IPS-NIHi7 (cell line): ENCODE data around the gene DLX1.

Experiments
- DNase-seq: peaks from one replicate; pipeline ENCODE4 v3.0.0; 2012; ENCODE audit warnings: mixed read lengths; ENCODE audit errors: extremely low spot score

The DLX1 gene

GRCh38 chr2:172098287-172098649 lies 13.0 kb downstream of the DLX1 start:
- DNase-seq, result no peak

DNA sequence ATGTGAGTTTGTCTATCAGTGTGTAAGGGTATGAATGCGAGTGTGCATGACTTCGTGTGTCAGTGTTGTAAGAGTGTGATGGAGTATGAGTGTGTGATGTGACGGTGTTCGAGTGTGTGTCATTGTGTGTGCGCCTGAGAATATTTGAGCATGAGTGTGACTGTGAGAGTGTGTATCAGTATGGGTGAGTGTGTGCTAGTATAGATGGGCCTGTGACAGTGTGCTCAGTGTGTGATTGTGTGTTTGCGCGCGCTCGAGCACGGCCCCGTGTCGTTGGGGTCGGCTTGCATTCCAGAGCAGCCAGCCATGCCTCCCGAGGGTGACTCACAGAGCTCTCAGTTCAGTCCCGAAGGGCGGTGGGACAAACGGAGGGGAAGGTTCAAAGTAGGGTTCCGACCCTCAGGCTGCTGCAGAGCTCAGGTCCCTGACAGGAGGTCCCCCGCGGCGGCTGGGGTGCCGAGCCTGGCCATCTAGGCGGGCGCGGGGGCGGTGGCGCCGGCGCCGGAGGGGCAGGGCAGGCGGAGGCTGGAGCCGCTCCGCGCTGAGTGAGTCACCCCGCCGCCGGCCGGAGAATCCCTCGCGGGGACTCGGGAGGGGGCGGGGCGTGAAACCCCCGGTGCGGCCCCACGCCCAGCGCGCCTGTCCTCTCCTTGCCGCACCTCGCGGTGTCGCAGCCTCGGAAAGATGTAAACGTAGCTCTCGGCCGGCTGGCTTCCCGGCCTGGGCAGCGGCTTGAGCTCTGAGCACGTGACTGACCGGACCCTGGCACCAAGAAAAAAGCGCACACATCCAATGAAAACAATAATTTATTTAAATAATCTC lies 13.6 kb downstream of the DLX1 start:
- DNase-seq, result peak; percentile 30

GRCh38 chr2:172099472-172100079 lies 14.3 kb downstream of the DLX1 start:
- no peak for DNase-seq

DNA sequence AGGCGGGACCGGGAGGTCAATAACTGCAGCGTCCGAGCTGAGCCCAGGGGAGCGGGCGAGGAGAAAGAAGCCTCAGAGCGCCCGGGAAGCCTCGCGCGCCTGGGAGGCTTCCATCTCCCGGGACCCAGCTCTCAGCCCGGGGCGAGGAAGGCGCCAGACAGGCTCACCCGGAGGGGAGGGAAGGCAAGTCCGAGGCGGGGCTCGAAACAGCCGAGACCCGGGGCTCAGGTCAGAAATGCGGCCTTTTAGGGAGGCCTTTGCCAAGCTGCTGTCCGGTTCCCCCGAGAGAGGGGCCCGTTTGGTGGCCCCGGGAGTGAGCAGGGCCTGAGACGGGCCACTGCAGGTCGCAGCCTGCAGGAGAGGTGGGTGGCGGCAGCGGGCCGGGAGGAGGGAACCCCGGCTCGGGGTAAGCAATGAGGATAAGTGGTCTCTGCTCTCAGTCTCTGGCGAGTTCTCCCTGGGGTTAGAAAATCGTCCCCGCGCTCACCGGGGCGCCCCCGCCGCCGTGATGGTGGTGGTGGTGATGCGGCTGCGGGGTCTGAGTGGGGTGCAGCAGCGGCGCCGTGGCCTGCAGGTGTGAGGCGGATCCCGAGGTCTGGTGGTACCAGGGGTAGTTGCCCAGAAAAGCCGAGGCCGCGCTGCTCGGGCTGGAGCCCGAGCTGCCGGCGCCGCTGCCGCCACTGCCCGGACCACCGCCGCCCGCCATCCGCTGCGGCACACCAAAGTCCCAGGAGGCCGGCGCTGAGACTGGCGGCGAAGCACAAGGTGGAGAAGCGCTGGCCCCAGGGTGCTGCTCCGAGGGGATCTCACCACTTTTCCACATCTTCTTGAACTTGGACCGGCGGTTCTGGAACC lies 15.0 kb downstream of the DLX1 start:
- peak; percentile 13 for DNase-seq

DNA sequence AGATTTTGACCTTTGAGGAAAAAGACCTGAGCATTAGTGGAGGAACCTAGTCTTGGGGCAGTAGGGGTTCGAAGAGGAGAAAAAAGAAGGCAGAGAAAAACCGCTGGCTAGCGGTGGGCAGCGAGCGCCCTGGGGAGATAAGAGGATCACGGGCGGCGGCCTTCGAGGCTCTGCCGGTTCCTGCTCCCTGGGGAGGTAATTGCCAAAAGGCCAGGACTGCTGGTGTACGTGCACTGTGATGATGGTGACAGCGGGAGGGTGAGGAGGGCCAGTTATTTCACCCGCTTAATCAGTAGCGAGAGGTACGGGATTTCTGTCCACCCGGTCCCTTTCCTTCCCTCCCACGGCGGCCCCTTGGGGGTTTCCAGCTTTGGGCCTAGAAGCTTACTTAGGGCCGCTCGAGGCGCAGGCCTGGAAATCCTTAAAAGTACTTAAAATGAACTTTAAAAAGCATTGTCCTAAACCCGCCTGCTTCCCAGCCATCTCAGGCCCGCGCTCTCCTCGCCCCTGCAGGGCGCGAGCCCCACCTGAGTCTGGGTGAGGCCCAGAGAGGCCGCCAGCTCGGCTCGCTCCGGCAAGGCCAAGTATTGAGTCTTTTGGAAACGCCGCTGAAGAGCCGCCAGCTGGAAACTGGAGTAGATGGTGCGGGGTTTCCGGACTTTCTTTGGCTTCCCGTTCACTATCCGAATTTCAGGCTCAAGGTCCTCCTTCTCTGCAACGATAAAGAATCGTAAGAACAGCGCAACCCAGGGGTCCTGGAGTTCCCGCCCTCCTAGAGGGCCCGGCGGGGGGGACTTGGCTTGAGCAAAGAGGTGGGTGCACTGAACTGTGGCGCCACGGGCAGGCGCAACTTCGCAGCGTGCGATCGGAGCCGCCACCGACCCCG lies 15.9 kb downstream of the DLX1 start:
- no peak for DNase-seq

DNA sequence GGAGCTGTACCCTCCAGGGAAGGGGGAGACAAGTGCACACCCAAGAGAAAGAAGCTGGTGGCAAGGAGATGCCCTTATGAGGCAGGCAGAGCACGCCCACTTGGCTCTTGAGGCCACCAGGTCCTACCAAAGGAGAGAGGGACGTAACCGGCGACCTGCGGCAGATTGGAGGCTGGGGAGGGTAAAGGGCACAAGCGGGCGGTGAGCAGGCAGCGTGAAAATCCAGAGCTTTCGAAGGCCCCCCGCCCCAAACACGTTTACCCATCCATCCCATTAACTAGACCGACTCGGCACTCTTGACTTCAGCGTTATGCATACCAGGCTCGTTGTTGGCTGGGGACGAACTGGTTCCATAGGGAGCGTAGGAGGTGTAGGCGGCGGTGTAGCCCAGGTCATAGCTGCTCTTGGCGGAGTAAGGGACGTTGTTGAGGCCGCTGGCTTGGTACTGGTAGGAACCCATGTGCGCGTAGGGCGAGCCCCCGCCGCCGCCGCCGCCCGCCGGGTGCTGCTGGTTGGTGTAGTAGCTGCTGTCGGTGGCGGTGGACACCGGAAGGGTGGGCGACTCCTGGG lies 16.6 kb downstream of the DLX1 start:
- DNase-seq, result no peak

DNA sequence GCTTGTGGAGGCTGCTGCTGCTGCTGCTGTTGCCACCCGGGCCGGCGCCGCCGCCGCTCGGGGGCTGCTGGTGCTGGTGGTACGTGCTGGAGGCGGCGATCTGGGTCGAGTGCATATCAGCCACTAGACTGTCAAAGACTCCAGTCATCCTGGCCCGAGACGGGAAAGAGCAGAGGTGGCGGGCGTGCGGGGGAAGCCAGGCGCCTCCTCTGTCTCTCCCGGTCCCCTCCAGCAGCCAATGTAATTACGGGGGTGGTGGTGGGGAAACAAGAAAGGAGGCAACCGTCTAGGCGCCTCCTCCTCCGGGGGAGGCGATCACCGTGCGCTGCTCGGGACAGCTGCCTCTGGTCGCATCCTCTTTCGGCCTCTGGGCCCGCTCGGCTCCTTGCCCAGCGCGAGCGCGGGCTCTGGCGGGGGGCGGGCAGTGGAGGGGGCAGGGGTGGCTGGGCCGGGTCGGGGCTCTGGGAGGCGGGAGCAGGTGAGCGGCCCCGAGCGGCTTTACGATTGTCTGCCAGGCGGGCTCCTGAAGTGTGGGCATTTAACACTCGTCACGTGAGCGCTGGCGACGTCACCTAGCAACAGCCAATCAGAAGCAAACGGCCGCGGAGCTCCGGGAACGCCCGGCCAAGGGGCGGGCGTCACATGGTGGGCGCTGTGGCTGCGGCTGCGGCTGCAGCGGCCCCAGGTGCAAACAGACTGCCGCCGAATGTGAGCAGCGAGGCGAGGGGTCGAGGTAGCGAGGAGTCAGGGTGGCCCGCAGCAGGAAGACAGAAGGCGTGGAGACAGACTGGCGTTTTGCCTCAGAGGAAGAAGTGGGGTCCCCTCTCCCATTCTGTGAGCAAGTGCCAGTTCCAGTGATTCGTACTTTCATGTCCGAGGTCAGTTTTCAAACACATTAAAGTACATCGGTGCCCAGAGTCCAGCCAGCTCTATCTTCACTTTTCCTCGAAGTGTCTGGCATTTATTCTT lies 17.4 kb downstream of the DLX1 start, which contains the start of gene DLX2:
Gene DLX2 (minus strand): TSS at position 510 of the 969 bp plus-strand sequence. CDS start 362 bp downstream, at position 148.
- peak; percentile 85 for DNase-seq

- peak; percentile 77 for DNase-seq
Measured at GRCh38 chr2:172103471-172104272, 18.4 kb downstream of the DLX1 start.

DNA sequence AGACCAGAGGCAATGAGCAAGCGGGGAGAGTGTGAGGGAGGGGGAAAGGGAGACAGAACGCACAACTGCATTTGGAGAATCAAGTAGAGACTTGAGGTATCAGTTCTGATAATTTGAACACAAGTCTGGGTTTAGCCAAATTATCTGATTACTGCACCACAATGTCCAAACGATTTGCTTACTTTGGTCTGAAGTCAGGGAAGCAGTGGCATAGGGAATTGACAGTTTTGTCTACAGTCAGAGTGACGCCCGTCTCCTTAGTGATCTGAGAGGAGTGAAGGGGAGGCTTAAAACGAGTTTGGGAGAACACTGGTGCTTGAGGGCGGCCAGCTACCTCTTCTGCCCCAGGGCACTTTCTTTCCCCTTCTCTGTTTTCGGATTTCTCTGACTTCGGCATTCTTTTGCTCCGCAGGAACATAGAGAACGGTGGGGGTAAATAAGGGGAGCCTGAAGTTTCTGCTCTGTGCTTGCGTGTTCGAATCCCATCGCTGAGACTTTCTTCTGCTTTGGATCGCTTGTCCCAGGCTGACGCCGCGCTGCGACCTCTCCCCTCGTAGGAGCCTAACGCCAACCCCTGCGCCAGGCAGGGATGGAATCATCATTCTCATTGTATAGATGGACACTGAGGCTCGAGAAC lies 20.3 kb downstream of the DLX1 start:
- no peak for DNase-seq

DNA sequence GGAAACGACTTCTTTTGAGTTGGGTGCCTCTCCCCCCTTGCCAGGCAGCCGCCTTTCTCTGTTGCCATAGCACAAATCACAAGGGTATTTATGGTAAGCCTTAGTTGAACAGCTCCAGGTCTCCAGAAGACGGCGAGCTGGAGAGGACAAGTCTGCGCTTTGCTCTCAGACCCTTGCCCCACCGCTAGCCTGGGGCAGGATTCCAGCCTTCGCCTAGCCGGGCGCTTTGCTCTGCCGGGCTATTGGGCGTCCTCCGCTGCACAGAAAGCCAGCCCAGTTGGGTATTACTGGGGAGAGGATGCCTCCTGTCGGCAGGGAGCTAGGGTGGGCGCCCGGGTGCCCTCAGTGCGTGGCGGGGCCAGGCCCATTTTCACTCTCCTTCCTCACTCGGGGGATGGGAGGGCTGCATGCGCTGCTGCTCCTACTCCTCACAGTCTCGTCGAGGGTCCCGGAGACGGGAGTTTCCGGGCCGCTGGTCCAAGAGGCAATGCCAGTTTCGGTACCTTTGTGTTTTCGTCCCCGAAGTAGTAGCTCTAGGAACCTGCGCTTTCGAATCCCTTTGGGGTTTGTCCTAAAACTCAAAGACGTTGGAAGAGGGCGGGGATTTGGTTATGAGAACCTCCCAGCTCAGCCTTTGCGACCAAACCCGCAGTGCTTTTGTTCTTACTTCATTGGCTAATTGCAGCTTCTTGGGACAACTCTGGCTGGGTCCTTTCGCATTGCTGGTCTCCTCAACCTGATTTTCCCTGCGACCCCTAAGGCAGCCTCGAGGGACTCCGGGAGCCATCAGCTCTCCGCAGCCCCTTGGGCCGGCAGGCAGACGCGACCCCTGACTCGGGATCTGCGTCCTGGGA lies 21.0 kb downstream of the DLX1 start:
- peak; percentile 60 for DNase-seq

- no peak for DNase-seq
Measured at GRCh38 chr2:172107690-172108586, 22.6 kb downstream of the DLX1 start.

DNA sequence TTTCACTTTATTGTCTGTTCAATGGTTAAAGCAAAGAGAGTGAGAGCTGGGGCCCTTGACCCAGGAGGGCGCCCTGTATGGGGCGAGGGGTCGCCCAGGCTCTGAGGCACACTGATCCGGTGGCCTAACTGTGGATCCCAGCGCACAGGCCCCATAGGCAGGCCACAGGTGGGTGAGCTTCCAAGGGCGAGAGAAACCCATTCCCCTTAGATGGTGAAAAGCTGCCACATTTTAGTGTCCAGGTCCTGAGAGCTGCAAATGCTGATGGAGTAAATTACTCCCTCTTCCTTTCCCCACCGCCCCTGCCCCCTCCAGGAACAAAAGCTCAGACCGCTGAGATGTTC lies 23.3 kb downstream of the DLX1 start:
- no peak for DNase-seq

- DNase-seq, result peak; percentile 23
Measured at GRCh38 chr2:172109256-172109987, 24.1 kb downstream of the DLX1 start.

DNA sequence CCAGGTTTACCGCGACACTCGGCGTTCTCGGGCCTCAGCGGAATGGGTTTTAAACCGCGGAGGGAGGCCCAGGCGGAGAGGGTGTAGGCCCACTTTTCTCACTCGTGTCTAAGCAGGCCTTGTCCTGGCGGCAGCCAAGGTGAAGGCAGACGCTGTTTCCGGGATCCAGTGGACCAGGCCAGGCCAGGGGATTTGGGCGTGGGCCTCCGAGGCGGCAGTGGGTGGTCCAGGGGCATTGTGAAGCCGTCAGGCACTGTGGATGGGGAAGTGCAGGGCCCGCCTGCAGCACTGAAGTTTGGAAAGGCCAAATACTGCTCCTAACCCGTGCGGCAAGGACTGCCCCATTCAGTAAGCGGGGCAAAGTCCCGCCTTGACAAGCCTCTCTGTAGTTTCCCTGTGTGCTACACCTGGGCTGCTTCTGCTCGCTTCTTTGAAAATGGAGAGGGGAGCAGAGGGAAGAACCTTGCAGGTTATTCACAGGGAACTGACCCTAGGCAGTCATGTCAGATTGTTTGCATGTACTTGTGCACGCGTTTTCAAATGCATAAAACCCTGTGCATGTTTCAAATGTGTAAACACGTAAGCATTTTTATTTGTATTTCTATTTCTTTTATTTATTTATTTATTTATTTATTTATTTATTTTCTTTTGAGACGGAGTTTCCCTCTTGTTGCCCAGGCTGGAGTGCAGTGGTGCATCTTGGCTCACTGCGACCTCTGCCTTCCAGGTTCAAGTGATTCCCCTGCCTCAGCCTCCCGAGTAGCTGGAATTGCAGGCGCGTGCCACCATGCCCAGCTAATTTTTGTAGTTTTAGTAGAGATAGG lies 24.9 kb downstream of the DLX1 start:
- peak; percentile 31 for DNase-seq

GRCh38 chr2:172113617-172114016 lies 28.3 kb downstream of the DLX1 start:
- DNase-seq, result peak; percentile 15
